GM12875 (cell line): ENCODE data around the gene JCAD.

Source experiments
- H3K4me3 ChIP-seq: one replicate; pipeline ENCODE4 v1.5.1; 2011; ENCODE audit warnings: low read depth, low read length, control low read depth
- TF ChIP-seq, protein P1 (sequence below): IDR thresholded peaks from 2 replicates; pipeline ENCODE4 v1.5.1; 2011; ENCODE audit warnings: low read depth, mild to moderate bottlenecking, control low read depth, inconsistent platforms, low read length, moderate library complexity, borderline replicate concordance; ENCODE audit not compliant: insufficient read depth

JCAD gene

DNA sequence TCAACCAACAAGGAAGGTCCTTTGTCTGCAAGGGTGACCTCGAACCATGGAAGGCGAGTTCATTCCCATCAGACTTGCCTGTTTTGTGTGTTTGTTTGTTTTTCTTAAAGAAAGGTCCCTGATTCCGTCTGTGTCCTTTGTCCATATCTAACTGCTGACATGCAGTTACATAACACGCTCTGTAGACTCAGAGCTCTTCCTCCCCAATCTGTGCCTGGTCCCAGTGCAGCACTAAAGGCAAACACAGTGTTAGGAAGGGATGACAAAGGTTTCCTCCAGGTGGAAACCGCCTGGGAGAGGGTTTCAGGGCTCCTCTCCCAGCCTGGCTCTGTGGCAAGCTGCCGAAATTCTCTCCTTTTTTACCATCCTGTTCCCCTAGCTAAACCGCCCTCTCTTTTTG, 13.4 kb downstream of the JCAD start:
- no peak overlapping the region for H3K4me3 ChIP-seq
- TF ChIP-seq, protein P1, sequence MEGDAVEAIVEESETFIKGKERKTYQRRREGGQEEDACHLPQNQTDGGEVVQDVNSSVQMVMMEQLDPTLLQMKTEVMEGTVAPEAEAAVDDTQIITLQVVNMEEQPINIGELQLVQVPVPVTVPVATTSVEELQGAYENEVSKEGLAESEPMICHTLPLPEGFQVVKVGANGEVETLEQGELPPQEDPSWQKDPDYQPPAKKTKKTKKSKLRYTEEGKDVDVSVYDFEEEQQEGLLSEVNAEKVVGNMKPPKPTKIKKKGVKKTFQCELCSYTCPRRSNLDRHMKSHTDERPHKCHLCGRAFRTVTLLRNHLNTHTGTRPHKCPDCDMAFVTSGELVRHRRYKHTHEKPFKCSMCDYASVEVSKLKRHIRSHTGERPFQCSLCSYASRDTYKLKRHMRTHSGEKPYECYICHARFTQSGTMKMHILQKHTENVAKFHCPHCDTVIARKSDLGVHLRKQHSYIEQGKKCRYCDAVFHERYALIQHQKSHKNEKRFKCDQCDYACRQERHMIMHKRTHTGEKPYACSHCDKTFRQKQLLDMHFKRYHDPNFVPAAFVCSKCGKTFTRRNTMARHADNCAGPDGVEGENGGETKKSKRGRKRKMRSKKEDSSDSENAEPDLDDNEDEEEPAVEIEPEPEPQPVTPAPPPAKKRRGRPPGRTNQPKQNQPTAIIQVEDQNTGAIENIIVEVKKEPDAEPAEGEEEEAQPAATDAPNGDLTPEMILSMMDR: no peak

DNA sequence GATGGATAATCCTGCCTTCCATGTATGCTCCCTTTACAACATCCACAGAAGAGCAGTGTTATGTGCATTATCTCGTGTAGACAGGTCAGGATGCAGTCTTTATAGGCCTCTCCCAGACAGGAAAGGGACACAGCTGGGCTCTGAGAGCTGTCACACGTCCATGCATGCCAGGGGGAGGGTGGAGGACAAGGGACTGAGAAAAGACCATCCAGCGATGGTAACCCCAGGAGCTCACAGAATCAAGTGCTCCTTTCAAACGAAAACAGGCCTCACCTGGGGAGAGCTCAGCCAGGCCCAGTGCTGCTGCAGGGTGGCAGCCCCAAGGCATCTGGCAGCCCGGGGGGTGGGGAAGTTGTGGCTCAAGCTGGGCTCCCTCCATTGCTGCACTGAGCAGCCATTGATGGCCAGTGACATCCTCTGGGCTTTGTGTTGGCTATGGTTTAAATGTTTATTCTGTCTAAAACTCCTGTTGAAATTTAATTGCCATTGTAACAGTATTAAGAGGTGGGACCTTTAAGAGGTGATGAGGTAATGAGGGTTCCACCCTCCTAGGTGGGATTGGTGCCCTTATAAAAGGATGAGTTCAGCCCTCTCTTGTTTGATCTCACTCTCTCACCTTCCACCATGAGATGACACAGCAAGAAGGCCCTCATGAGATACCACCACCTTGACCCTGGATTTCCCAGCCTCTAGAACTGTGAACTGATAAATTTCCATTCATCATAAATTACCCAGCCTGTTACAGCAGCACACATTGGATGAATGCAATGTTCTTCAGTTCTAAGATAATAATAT, 15.7 kb downstream of the JCAD start:
- no peak overlapping the region for H3K4me3 ChIP-seq
- TF ChIP-seq, protein P1: no peak

DNA sequence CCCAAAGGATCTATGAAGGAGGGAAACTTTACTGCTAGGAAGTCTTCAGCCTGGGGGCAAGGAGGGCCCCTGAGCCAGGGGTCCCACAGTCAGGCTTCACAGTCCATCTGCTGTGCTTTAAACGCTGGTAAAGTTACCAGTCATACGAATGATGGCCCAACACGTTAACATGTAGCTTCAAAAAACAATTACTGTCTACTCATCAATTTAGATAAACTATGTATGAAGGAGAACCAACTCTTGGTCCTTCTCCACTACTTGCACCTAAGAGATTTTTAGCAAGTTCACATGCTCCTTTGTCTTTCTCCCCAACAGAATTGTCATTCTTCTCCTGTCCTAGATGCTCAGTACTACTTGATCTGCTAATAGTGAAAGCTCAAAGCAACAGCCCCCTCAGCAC, 16.6 kb downstream of the JCAD start:
- TF ChIP-seq, protein P1: no peak
- H3K4me3 ChIP-seq: no peak overlapping the region

DNA sequence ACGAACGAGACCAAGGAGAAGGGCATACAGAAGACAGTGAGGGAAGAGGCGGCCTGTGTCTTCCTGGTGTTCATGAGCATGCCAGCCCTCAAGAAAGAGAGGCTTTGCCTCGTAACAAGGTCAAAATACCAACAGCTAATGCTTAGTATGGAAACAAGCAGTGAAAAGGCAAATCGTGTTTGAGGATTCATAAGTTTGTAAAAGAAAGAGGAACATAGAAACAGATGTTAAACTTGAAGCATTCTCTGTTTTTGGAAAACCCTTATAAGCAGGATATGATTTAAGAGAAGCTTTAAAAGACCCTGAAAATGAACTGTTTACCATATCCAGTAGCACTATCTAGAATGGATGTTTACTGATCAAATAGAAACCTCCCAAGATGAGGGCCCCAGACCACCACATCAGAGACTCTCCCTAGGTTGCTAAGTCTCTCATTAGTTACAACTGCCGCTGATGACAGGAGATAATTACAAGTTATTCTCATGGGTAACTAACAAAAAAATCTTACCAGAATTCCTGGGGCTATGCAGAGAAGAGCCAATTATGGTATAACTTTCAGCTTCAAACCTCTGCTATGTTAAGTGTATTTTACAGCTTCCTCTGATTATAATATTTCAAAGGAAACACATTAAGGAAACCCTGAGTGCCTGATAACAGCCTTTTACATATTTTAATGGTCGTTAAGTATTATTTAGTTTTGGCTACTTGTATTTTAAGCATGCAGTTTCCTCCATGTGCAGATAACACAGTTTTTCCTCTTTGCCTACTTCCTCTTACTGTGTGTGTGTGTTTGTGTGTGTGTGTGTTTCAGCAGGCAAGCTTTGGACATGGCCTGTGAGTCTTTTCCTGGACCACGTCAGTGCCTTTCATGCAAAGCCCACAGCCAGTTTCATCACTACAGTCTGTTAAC, 17.9 kb downstream of the JCAD start:
- H3K4me3 ChIP-seq: no peak overlapping the region
- TF ChIP-seq, protein P1: no peak

DNA sequence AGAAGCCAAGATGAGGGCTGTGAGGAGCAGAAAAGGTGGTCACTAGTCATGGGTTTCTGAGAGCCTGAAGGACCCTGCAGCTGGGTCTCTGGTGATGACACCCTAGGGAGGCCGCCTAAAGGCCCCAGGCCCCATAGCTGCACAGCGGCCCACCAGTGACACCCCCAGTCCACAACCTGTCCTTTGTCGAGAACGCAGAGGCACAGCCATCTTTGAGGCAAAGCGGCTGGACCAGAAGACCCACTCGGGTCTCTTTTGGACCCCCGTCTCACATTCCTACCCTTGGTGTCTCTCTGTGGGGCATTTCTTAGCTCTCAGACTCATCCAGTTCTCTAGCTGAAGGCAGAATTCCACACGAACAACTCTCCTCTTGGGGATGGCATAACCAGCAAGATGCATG, 18.8 kb downstream of the JCAD start:
- H3K4me3 ChIP-seq: no peak overlapping the region
- TF ChIP-seq, protein P1: no peak

DNA sequence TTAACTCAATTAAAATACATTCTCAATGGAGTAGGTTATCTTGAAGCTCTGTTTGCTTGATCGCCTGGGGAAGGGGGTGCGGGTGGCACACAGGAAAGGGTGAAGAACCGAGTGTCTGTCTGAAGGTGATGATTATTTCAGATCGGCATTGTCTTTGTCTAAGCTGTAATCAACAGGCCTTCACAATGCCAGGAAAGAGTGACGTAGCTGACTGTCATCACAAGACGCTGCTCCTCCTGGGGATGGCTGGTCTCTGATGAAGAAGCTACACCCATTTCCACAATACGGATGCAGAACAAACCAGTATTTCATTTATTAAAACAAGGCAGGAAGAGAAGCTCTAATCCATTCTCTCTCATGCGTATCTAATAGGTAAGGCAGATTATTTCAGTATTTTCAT, 19.4 kb downstream of the JCAD start:
- TF ChIP-seq, protein P1: no peak
- no peak overlapping the region for H3K4me3 ChIP-seq
